Urinary bladder (tissue), 4 donors: ENCODE results near the gene CACNA2D3. TPM values are rescaled to one million over a fixed set of nuclear protein-coding genes. Genes with fewer than 3 reads are reported as not detected.

Source experiments
- DNase-seq: peaks from one replicate; pipeline ENCODE4 v3.0.0-alpha.2; 2015; ENCODE audit errors: extremely low spot score
- H3K27ac ChIP-seq: one replicate; pipeline ENCODE4 v1.5.1; 2013; ENCODE audit warnings: low read depth, mild to moderate bottlenecking, moderate library complexity
- H3K36me3 ChIP-seq: one replicate; pipeline ENCODE4 v1.6.1; 2013; ENCODE audit warnings: mild to moderate bottlenecking, moderate library complexity; ENCODE audit not compliant: insufficient read depth
- H3K4me1 ChIP-seq: one replicate; pipeline ENCODE4 v1.6.1; 2013; ENCODE audit warnings: mild to moderate bottlenecking, moderate library complexity; ENCODE audit not compliant: insufficient read depth
- H3K4me3 ChIP-seq: one replicate; pipeline ENCODE4 v1.5.1; 2013; ENCODE audit warnings: low read depth, low read length
- WGBS: extraction: QIAGEN DNeasy Blood & Tissue Kit; methylation state at CpG from one replicate; pipeline ENCODE4 v1.1.7; 2013; 5-methylcytosine and 5-hydroxymethylcytosine counted together
- polyA plus RNA-seq: library from polyadenylated mRNA; stranded (reverse); fragments of 200-250 nt; gene quantifications from one replicate; pipeline ENCODE4 v1.2.3, GENCODE V29; 2013
- total RNA-seq: library from RNA; depleted of rRNA; stranded (reverse); fragments of >200 nt; gene quantifications from one replicate; pipeline ENCODE4 v1.2.3, GENCODE V29; 2014
- donor health status: healthy with polysubstance abuse.
- donor health status: healthy.

The CACNA2D3 gene
- total and polyA plus RNA-seq, 2 donors = 0.57 to 1.7 TPM

- Histone ChIP-seq H3K4me1 (no peaks in the 10 kb centered on the region), H3K27ac (no peak overlapping the region), H3K4me3 (no peak overlapping the region), H3K36me3 (no peaks in the 10 kb centered on the region)
- no peak for DNase-seq
- 50% methylated on average over 1 of the region's 1 CpG for WGBS
Observed at GRCh38 chr3:54168451-54168850, 46.1 kb downstream of the CACNA2D3 start.

GRCh38 chr3:54169524-54169923 is 47.2 kb downstream of the CACNA2D3 start:
- no peak for DNase-seq
- Histone ChIP-seq H3K36me3 (no peaks in the 10 kb centered on the region), H3K4me3 (no peak overlapping the region), H3K4me1 (no peaks in the 10 kb centered on the region), H3K27ac (no peak overlapping the region)
- 91% methylated on average over 7 of the region's 7 CpGs for WGBS

GRCh38 chr3:54171509-54171908 is 49.2 kb downstream of the CACNA2D3 start:
- no peaks in the 10 kb centered on the region for H3K4me1 ChIP-seq
- no peaks in the 10 kb centered on the region for H3K36me3 ChIP-seq
- no peak overlapping the region for H3K4me3 ChIP-seq
- no peak for DNase-seq
- no peak overlapping the region for H3K27ac ChIP-seq
- 85% methylated on average over 1 of the region's 1 CpG for WGBS

GRCh38 chr3:54171951-54172350 is 49.6 kb downstream of the CACNA2D3 start:
- 89% methylated on average over 10 of the region's 10 CpGs for WGBS
- no peak for DNase-seq
- H3K4me3 ChIP-seq = no peak overlapping the region
- no peaks in the 10 kb centered on the region for H3K36me3 ChIP-seq
- H3K27ac ChIP-seq = no peak overlapping the region
- no peaks in the 10 kb centered on the region for H3K4me1 ChIP-seq

GRCh38 chr3:54173371-54173770 is 51.0 kb downstream of the CACNA2D3 start:
- Histone ChIP-seq H3K4me1 (no peaks in the 10 kb centered on the region), H3K4me3 (no peak overlapping the region), H3K27ac (no peak overlapping the region), H3K36me3 (no peaks in the 10 kb centered on the region)
- WGBS = 76% methylated on average over 3 of the region's 3 CpGs
- no peak for DNase-seq

- Histone ChIP-seq H3K27ac (no peak overlapping the region), H3K36me3 (no peaks in the 10 kb centered on the region), H3K4me3 (no peak overlapping the region), H3K4me1 (no peaks in the 10 kb centered on the region)
- no peak for DNase-seq
- 27% methylated on average over 3 of the region's 3 CpGs for WGBS
Observed at GRCh38 chr3:54176106-54176505, 53.8 kb downstream of the CACNA2D3 start.

- Histone ChIP-seq H3K36me3 (no peaks in the 10 kb centered on the region), H3K27ac (no peak overlapping the region), H3K4me3 (no peak overlapping the region), H3K4me1 (no peaks in the 10 kb centered on the region)
- no peak for DNase-seq
- 69% methylated on average over 3 of the region's 3 CpGs for WGBS
Observed at GRCh38 chr3:54177816-54178215, 55.5 kb downstream of the CACNA2D3 start.

GRCh38 chr3:54178376-54178775 is 56.0 kb downstream of the CACNA2D3 start:
- Histone ChIP-seq H3K4me3 (no peak overlapping the region), H3K36me3 (no peaks in the 10 kb centered on the region), H3K27ac (no peak overlapping the region), H3K4me1 (no peaks in the 10 kb centered on the region)
- DNase-seq = no peak
- 88% methylated on average over 5 of the region's 5 CpGs for WGBS

- no peak for DNase-seq
- Histone ChIP-seq H3K27ac (no peak overlapping the region), H3K4me1 (no peaks in the 10 kb centered on the region), H3K4me3 (no peak overlapping the region), H3K36me3 (no peaks in the 10 kb centered on the region)
Observed at GRCh38 chr3:54180921-54181320, 58.6 kb downstream of the CACNA2D3 start.

GRCh38 chr3:54182242-54182641 is 59.9 kb downstream of the CACNA2D3 start:
- Histone ChIP-seq H3K4me1 (no peaks in the 10 kb centered on the region), H3K36me3 (no peaks in the 10 kb centered on the region), H3K4me3 (no peak overlapping the region), H3K27ac (no peak overlapping the region)
- WGBS = 55% methylated on average over 4 of the region's 4 CpGs
- DNase-seq = no peak

- Histone ChIP-seq H3K27ac (no peak overlapping the region), H3K4me3 (no peak overlapping the region), H3K4me1 (no peaks in the 10 kb centered on the region), H3K36me3 (no peaks in the 10 kb centered on the region)
- no peak for DNase-seq
Observed at GRCh38 chr3:54185740-54186139, 63.4 kb downstream of the CACNA2D3 start.

- Histone ChIP-seq H3K4me1 (no peaks in the 10 kb centered on the region), H3K4me3 (no peak overlapping the region), H3K36me3 (no peaks in the 10 kb centered on the region), H3K27ac (no peak overlapping the region)
- WGBS = 55% methylated on average over 6 of the region's 6 CpGs
- DNase-seq = peak; percentile 35
Observed at GRCh38 chr3:54188176-54188791, 65.9 kb downstream of the CACNA2D3 start.

GRCh38 chr3:54191220-54191619 is 68.9 kb downstream of the CACNA2D3 start:
- 77% methylated on average over 4 of the region's 4 CpGs for WGBS
- H3K4me3 ChIP-seq = no peak overlapping the region
- no peaks in the 10 kb centered on the region for H3K4me1 ChIP-seq
- no peak overlapping the region for H3K27ac ChIP-seq
- H3K36me3 ChIP-seq = no peaks in the 10 kb centered on the region
- DNase-seq = no peak

GRCh38 chr3:54192026-54192425 is 69.7 kb downstream of the CACNA2D3 start:
- no peaks in the 10 kb centered on the region for H3K4me1 ChIP-seq
- no peak overlapping the region for H3K27ac ChIP-seq
- 44% methylated on average over 1 of the region's 1 CpG for WGBS
- no peak overlapping the region for H3K4me3 ChIP-seq
- H3K36me3 ChIP-seq = no peaks in the 10 kb centered on the region
- no peak for DNase-seq

- H3K4me3 ChIP-seq = no peak overlapping the region
- no peak overlapping the region for H3K27ac ChIP-seq
- no peaks in the 10 kb centered on the region for H3K36me3 ChIP-seq
- H3K4me1 ChIP-seq = no peaks in the 10 kb centered on the region
- DNase-seq = no peak
- 89% methylated on average over 1 of the region's 1 CpG for WGBS
Observed at GRCh38 chr3:54193093-54193492, 70.7 kb downstream of the CACNA2D3 start.
